GM10266 (cell line): ENCODE measurements around the gene ABHD14A.
A peak's percentile ranks its signal among the peaks of the same experiment; 100 is the strongest.
"Not testable (repeated sequence)": the region's sequence is repeated elsewhere in the genome, so short reads cannot be mapped to it uniquely, and the experiment has no call there.

ENCODE experiments used
- DNase-seq: peaks from one replicate; pipeline ENCODE4 v3.0.0; 2012; ENCODE audit errors: extremely low spot score
- TF ChIP-seq, protein P1 (sequence below): IDR thresholded peaks from 2 replicates; pipeline ENCODE4 v1.5.1; 2012; ENCODE audit warnings: mild to moderate bottlenecking, low read depth; ENCODE audit not compliant: control insufficient read depth, insufficient read depth; ENCODE audit errors: missing control alignments

Gene ABHD14A

GRCh38 chr3:51974963-51975851 lies at the start of gene ABHD14A:
Gene ABHD14A (plus strand): TSS chr3:51975064. CDS start chr3:51975136, 72 bp downstream.
- peak; percentile 92 for DNase-seq
- TF ChIP-seq, protein P1, sequence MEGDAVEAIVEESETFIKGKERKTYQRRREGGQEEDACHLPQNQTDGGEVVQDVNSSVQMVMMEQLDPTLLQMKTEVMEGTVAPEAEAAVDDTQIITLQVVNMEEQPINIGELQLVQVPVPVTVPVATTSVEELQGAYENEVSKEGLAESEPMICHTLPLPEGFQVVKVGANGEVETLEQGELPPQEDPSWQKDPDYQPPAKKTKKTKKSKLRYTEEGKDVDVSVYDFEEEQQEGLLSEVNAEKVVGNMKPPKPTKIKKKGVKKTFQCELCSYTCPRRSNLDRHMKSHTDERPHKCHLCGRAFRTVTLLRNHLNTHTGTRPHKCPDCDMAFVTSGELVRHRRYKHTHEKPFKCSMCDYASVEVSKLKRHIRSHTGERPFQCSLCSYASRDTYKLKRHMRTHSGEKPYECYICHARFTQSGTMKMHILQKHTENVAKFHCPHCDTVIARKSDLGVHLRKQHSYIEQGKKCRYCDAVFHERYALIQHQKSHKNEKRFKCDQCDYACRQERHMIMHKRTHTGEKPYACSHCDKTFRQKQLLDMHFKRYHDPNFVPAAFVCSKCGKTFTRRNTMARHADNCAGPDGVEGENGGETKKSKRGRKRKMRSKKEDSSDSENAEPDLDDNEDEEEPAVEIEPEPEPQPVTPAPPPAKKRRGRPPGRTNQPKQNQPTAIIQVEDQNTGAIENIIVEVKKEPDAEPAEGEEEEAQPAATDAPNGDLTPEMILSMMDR: no peak

DNA sequence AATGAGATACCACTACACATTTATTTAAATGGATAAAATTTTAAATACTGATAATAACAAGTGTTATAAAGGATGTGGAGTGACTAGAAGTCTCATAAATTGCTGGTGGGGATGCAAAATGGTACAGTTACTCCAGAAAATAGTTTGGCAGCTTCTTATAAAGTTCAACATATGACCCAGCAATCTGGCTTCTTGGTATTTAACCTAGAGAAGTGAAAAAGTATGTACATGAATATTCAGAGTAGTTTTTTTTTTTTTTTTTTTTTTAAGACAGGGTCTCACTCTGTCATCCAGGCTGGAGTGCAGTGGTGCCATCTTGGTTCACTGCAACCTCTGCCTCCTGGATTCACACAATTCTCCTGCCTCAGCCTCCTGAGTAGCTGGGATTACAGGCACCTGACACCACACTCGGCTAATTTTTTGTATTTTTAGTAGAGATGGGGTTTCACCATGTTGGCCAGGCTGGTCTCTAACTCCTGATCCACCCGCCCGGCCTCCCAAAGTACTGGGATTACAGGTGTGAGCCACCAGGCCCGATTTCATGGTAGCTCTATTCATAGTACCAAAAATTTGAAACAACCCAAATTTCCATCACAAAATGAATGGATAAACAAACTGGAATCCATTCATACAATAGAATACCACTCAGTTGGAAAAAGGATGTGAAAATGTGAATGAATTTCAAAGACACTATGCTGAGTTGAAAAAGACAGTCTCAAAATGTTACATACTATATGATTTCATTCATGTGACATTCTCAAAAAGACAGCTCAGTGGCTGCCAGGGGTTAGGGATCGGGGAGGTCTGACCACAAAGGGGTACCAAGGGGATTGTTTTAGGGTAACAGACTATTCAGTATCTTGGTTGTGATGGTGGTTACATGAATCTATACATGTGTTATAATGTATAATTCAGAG lies 47.5 kb upstream of the ABHD14A start:
- TF ChIP-seq, protein P1: no peak
- DNase-seq: no peak

- no peak for DNase-seq
- TF ChIP-seq, protein P1: no peak
These were observed 46.4 kb upstream of the ABHD14A start for GRCh38 chr3:51928438-51928837.

GRCh38 chr3:51928981-51929380 lies 45.9 kb upstream of the ABHD14A start:
- DNase-seq: not testable (repeated sequence)

- TF ChIP-seq, protein P1: no peak
- peak; percentile 6 for DNase-seq
These were observed 45.4 kb upstream of the ABHD14A start for GRCh38 chr3:51929420-51930003.

DNA sequence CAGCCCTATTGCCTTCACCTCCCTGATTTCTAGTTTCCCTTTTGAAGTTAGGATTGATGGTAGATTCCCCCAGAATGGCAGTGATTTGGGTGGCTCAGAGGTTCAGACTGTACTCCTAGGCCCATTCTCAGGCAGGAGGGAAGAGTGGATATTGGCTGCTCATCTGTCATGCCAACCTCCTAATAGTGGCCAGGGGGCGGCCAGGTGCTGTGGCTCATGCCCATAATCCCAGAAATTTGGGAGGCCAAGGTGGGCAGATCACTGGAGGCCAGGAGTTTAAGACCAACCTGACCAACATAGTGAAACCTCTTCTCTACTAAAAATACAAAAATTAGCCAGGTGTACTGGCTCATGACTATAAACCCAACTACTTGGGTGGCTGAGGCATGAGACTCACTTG lies 44.4 kb upstream of the ABHD14A start:
- peak; percentile 4 for DNase-seq
- TF ChIP-seq, protein P1: no peak

- DNase-seq: peak; percentile 4
- TF ChIP-seq, protein P1: no peak
These were observed 43.1 kb upstream of the ABHD14A start for GRCh38 chr3:51931756-51932155.
